Measurements from ENCODE around the gene HOXA4.

The HOXA4 gene

DNA sequence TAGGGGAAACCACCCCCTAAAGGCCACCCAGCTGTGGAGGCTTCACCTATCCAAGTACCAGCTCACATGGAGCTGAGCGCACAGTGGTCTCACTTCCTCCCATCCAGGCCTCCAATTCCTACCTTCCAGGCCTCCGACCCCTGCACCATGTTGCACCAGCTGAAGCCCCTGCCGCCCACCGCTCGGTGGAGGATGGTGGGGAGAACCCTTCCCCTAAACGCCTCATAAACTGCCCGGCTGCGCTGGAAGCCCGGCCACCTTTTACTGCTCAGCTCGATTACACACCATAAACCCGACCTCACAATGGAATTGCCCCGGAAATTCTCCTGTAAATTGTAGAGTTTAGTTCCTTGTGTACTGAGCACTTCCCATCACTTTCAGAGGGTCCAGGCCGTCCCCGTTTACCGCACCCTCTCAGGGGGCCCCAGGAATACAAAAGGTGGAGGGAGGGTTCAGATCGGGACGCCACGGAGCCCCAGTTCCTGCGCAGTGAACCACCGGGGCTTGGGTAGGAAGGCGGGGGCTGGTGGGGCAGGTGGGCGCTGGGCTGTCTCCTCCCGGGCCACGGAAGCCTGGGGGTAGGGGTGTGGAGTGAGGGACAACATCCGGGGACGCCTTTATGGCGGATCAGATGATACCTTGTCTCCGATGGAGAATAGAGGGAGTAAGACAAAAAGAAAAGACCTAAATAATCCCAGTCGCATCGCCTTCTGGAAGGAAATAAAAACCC is 27.3 kb upstream of the HOXA4 start:
- no peak for DNase-seq

DNA sequence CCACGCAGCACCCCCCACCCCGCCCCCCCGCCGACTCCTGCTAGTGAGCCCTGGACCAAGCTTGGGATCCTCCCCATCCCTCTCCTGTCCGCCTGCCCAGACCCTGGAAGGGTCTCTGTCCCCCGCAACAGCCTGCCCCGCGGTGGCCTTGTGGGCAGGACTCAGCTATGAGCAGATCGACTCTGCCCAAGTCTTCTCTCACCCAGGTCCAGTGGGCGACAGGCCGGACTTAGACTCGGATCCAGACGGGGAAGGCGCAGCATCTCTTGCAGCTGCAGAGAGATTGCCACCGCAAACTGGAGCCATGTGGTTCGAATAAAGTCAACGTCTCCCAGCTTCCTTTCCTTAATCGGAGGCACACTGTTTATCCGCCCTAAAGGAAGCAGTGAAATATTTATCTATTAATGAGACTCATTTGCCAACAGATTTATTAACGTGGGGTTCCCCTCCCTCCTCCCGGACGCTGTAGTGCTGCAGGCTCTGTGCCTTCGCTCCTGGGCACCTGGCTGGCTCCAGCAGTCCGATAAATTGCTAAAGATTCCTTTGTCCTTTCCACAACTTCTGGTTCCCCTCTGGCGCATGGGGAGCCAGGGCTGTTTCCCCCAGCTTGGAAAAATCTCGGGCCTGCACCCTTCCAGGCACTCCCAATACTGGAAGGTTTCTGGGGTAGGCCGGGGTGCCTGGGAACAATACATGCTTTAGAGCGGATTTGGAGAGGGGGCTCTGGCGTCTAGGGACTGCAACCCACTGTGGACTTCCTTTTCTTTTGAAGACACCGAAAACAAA is 26.6 kb upstream of the HOXA4 start:
- no peak for DNase-seq

DNA sequence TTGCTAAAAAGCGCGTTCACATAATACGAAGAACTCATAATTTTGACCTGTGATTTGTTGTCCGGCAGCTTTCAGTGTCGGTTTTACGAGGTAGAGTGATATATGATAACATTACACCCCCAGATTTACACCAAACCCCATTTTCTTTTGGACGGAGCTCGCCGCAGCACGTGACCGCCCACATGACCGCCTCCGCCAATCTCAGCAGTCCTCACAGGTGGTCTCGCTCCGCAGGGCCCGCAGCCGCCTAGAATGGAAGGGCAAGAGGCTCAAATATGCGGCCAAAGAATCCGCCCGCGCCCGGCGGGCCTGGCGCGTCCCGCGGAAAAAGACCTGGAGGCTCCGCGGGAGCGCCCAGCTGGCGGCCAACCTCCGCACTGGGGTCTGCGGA is 25.9 kb upstream of the HOXA4 start, which contains the start of gene HOXA7:
Gene HOXA7, minus strand, starts transcription at position 168 of the 391 bp plus-strand sequence. Its CDS starts 130 bp downstream, at position 38.
- DNase-seq: no peak

- no peak for DNase-seq
Measured at GRCh38 chr7:27155816-27156507, 25.4 kb upstream of the HOXA4 start.

DNA sequence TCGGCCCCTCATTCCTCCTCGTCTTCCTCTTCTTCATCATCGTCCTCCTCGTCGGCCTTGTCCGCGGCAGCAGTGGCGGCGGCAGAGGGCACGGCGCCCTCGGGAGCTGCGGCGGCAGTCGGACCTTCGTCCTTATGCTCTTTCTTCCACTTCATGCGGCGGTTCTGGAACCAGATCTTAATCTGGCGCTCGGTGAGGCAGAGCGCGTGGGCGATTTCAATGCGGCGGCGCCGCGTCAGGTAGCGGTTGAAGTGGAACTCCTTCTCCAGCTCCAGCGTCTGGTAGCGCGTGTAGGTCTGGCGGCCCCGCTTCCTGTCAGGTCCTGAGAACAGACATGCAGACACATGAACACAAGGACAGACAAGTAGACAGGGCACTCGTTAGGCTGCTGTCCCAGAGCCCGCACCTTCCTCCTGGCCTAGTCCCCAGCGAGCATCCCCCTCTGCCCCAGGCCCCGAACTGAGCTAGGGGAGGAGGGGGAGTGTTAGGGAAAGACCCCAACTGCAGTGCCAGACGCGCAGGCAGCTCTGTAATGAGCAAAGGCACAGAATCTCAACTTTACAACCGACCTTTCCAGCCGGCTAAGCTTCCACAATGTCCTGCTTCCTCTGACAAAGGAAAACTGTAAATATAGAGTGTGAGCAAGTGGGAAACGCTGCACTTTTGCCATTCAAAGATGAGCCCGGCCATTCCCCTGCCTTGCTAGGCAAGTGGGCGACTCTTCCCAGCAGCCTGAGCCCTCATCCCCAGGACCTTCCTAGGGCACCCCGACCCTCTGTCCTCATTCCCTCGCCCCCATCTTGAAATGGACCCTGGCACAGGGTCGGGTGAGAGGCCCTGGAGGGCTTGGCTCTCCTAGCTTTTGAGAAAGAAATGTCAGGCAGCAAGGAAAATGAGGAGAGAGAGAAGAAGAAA is 24.6 kb upstream of the HOXA4 start:
- DNase-seq: no peak

- no peak for DNase-seq
Measured at GRCh38 chr7:27154369-27154768, 23.8 kb upstream of the HOXA4 start.

DNA sequence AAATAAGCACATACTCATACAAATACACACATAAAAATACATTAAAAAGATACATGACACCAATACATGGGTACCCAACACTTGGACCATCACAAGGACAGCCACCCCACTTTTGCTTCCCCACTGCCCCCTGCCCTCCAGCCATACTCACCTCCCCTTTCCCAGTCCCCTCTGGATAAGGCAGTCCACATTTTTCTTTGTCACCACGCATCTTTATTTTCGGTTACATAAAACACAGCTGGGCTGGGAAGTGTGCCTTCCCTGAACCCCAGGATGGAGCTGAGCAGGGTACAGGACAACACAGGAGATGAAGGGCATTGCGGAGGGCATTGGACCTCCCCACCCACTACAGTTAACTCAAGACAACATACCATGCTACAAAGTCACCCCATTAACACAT is 23.0 kb upstream of the HOXA4 start:
- no peak for DNase-seq

GRCh38 chr7:27152816-27153442 is 22.4 kb upstream of the HOXA4 start:
- DNase-seq: no peak

DNA sequence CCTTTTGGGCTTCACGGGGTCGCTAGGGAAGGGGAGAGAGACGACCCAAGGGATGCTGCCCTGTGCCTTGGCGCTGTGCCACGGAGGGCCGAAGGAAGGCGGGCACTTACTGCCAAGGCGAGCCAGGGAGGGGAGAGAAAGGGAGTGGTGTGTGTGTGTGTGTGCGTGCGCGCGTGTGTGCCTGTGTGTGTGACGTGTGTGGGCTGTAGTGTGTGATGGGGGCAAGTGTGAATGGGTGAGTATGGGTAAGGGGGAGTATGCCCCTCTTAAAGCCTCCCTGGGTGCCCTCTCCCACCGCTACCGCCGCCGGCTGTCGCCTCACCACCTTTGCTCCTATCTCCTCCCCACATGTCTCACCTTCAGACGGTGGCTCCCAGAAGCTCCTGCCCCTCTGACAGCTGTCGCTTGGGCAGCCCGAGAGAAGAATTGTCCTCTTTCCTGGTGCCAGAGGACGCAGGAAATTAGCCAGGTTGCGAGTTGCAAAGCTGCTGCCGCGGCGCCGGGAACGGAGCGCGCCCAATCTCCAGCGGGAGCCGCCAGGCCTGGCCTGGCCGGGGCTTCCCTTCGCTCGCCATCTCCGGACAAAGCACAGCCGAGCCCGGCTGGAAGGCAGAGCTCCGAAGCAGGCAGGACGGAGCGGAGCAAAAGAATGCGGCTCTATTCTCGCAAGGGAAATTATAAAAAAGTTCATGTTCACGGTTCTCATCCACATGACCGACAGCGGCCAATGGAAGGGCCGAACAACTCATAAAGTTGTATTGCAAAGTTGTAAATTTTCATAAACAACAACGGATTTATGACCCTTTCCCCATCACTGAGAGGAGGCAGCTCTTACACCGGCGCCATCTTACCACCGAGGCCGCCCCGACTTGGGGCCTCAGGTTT is 21.6 kb upstream of the HOXA4 start, which contains the start of gene HOXA3:
Gene HOXA3, minus strand, starts transcription at position 653 of the 885 bp plus-strand sequence. CDS start 41,943 bp downstream, outside the sequence.
- DNase-seq: no peak

- no peak for DNase-seq
Measured at GRCh38 chr7:27151341-27151930, 20.9 kb upstream of the HOXA4 start.

- DNase-seq: peak; percentile 60 to 77
Measured at GRCh38 chr7:27150568-27151340, 20.2 kb upstream of the HOXA4 start.

DNA sequence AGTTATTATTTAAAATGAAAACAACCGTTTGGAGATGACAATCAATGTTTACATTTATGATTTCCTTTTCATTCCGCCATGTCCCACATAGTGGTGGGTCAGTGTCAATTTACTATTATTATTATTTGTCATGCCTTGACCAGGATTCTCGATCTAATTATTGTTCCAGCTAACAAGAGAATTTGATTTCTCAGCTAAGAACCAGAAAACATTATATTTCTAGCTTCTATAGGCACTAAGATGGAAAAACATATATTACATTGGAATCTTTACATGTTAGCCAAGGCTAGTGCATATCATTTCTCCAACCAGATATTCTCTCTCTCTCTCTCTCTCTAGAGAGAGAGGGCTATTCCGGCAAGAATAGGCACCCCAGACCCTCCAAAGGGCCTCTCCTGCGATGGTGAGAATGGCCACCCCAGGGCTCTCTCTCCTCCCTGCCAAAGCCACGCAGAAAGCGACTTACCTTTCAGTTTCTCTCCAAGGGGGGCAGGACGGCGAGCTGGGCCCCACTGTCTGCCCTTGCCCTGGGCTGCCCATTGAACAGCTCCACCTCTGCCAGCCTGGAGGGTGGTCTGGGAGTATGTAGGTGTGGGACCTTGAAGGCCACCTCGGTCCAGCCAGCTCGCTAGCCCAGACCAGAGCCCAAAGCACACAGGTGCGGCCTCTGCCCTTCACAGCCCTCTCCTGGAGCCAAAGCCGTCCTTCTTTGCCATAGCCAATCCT is 19.4 kb upstream of the HOXA4 start:
- DNase-seq: no peak

- DNase-seq: no peak
Measured at GRCh38 chr7:27148756-27149641, 18.4 kb upstream of the HOXA4 start.

DNA sequence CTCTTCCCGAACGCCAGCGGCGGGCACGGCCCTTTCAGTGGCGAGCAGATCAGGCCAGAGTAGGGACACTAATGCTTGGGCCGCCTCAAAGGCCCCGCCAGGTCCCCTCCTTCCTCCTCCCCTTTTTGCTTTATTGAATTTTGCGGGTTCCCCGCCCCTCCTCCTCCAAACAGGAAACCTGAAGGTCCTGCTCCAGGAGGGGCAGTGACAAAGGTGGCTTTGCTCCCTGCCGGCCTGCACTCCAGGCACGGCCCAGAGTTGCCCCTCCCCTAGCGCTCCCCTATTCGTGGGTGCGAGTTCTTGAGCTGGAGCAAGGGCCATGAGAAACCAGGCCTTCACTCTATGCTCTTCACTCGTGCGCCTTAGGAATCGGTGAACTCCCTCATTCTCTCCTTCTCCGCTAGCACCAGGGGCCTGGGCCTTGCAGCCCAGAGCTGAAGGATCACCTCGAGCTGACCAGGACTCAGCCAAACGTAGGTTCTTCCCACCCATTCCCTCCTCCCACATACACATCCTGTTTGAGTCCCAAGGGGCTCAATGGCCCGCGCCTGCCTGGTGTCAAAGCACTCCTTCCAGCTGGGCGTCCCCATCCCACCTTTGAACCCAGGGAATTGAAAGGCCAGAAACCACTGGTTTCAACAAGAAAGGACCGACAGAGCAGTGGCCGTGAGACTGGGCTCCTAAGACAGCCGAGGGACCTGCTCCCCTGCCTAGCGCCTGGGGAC is 17.6 kb upstream of the HOXA4 start:
- DNase-seq: no peak

- no peak for DNase-seq
Measured at GRCh38 chr7:27147199-27148030, 16.9 kb upstream of the HOXA4 start, which contains the start of gene HOXA6. HOXA6 (minus strand) TSS chr7:27147774; CDS start chr7:27147749, 25 bp downstream.
